Measurements from ENCODE around the gene MARCOL.
"Not testable (repeated sequence)": the region's sequence is repeated elsewhere in the genome, so short reads cannot be mapped to it uniquely, and the experiment has no call there.

Gene MARCOL

GRCh38 chr5:148267962-148268361, 29.6 kb downstream of the MARCOL start:
- DNase-seq (ENCODE audit: low read depth), result no peak

GRCh38 chr5:148268566-148268965, 30.2 kb downstream of the MARCOL start, which contains the start of gene SPINK13:
Gene SPINK13 (plus strand): TSS chr5:148268794. CDS start chr5:148270073, 1,279 bp downstream.
- no peak for DNase-seq (ENCODE audit: low read depth)

GRCh38 chr5:148275129-148275528, 36.8 kb downstream of the MARCOL start:
- DNase-seq (ENCODE audit: low read depth), result not testable (repeated sequence)

- DNase-seq (ENCODE audit: low read depth), result not testable (repeated sequence)
These were observed 42.6 kb downstream of the MARCOL start for GRCh38 chr5:148280893-148281292.

GRCh38 chr5:148281336-148281735, 43.0 kb downstream of the MARCOL start:
- not testable (repeated sequence) for DNase-seq (ENCODE audit: low read depth)

GRCh38 chr5:148290271-148291195, 52.2 kb downstream of the MARCOL start:
- DNase-seq (ENCODE audit: low read depth), result no peak

All from stimulated activated CD8-positive, alpha-beta memory T cell treated with anti-CD3 and anti-CD28 coated beads, Interleukin-12 subunit alpha, Interleukin-12 subunit beta, amount 100 ng/mL, for 1 hour (primary cell).